NCI-H1105 (cell line): ENCODE results near the gene ARHGEF40.

Source experiments
- DNase-seq: peaks from one replicate; lab custom pipeline; 2025; lab: John Stamatoyannopoulos, UW

Gene ARHGEF40

GRCh38 chr14:21098076-21098891 is 28.2 kb downstream of the ARHGEF40 start, which contains the start of gene ZNF219:
TSS of gene ZNF219 (minus strand) at chr14:21098655. CDS start at chr14:21093591, 5,064 bp downstream.
- DNase-seq = peak; percentile 33

GRCh38 chr14:21098892-21099595 is 28.9 kb downstream of the ARHGEF40 start:
- no peak for DNase-seq

DNA sequence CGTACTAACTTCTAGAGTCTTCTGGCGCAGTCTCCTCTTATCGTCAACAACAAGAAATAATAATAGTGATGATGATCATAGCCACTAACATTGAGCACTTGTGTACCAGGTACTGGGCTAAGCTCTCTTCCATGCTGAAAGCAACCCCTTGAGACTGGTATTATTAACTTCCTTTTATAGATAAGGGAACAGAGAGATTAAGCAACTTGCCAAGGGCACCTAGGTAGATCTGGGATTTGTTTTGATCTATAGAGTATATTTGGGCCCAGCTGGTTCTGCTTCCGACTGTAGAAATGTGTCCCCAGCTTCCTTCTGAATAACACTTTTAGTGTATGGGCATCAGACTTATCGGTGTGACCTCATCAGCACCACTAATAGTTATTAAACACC is 29.5 kb downstream of the ARHGEF40 start:
- no peak for DNase-seq

- DNase-seq = no peak
Observed at GRCh38 chr14:21100931-21101330, 30.8 kb downstream of the ARHGEF40 start, which contains the start of gene TMEM253. TSS of gene TMEM253 (plus strand) at chr14:21101066. CDS start at chr14:21101344, 278 bp downstream.

GRCh38 chr14:21101802-21102413 is 31.8 kb downstream of the ARHGEF40 start:
- DNase-seq = no peak

- DNase-seq = no peak
Observed at GRCh38 chr14:21102521-21103410, 32.7 kb downstream of the ARHGEF40 start.

DNA sequence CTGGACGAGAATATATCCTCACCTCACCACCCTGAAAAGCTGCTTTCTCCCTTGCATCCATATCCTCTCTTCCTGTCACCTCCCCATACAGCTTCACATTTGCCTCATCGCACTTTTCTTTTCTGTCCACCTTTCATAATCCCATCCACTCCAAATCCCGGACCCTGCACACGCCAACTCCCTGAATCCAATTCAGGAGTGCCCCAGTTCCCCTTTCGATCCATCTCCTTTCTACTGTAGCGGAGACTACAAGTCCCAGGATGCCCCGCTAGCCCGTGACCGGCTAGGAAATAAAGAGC is 33.3 kb downstream of the ARHGEF40 start:
- no peak for DNase-seq

- peak; percentile 93 for DNase-seq
Observed at GRCh38 chr14:21103710-21104447, 33.8 kb downstream of the ARHGEF40 start.

GRCh38 chr14:21104448-21105060 is 34.5 kb downstream of the ARHGEF40 start:
- peak; percentile 74 for DNase-seq

GRCh38 chr14:21105095-21105494 is 35.0 kb downstream of the ARHGEF40 start:
- no peak for DNase-seq

DNA sequence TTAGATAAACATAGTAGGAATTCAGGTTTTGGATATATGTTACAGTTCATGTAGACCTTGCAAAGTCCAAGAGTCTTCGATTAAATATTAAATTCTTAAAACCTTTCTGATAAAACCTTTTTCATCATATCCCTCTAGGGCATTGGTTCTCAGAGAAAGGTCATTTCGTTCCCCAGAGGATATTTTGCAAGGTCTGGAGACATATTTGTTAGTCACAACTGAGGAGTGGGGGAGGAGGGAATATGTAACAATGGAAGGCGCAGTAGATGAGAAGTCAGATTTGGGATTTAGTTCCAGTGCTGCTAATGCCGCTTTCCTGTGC is 36.0 kb downstream of the ARHGEF40 start:
- no peak for DNase-seq

DNA sequence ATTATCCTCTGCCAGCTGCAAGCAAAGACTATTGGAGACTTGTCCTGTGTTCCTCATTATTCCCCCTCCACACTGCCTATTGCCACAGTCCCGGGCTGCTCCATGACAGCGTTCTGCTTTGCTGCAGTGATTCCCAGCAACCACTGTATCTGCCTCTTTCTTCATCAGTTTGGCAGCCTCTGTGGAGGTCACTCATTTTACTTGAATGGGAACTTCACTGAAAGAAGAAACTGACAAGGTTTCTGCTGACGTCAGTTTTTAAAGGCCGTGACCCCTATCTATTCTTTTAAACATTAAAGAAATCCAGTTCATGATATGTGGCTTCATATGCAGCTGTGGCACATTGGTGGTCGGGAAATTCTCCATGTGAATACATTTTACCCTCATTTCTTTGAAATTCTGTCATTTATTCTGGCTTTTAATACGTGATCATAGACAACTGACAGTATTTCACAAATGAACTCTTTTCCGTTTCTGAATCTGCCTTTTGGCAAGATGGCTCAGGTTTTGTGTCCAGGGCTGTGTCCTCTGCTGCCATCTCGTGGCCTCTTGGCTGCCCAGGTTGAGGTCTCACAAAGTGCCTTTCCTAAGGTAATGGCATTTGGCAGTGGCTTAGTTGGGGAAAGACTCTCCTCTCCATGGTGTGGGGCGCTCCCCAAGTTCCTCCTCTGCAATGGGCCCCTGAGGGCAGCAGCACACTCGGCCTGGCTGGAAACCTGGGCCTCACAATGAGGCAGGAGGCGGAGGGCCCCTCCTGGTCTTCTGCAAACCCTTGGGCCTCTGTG is 36.6 kb downstream of the ARHGEF40 start:
- DNase-seq = peak; percentile 71

- no peak for DNase-seq
Observed at GRCh38 chr14:21107283-21107800, 37.2 kb downstream of the ARHGEF40 start.

DNA sequence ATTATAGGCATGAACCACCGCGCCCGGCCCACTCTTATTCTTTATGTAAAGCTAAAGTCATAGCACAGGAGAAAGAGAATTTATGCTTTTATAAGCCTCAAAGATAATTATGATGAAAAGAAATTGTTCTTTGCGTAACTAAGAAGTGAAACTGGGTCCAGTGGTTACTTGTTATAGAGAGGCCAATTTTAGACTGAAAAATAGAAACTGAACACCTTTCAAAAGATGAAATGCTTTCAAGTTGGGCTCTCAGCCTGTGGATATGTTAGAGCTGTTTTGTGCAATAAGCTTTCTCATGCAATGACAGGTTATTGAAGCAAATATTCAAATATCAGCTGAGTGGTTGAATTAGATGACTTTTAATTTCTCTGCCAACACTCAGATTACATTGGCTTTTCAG is 38.7 kb downstream of the ARHGEF40 start:
- DNase-seq = no peak

GRCh38 chr14:21109377-21110138 is 39.5 kb downstream of the ARHGEF40 start:
- DNase-seq = no peak

GRCh38 chr14:21112255-21112654 is 42.2 kb downstream of the ARHGEF40 start:
- DNase-seq = no peak

- no peak for DNase-seq
Observed at GRCh38 chr14:21113369-21113768, 43.3 kb downstream of the ARHGEF40 start.

DNA sequence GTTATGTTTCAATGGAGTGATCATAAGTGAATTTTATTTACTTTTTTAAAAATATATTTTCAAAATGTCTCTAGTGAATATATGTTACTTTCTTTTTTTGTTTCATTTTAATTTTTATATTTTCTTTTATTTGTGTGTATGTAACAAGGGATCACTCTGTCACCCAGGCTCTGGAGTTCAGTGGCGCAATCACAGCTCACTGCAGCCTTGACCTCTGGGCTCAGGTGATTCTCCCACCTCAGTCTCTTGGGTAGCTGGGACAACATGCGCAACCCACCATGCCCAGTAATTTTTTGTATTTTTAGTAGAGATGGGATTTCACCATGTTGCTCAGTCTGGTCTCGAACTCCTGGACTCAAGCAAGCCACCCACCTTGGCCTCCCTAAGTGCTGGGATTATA is 48.8 kb downstream of the ARHGEF40 start:
- DNase-seq = no peak

GRCh38 chr14:21120686-21121085 is 50.6 kb downstream of the ARHGEF40 start:
- no peak for DNase-seq
